Neural cell (in vitro differentiated cells): ENCODE measurements around the gene SP9. TPM values are rescaled to one million over a fixed set of nuclear protein-coding genes. Genes with fewer than 3 reads are reported as not detected.
A peak's percentile ranks its signal among the peaks of the same experiment; 100 is the strongest.

ENCODE experiments used
- H2AFZ ChIP-seq: fragments of 200-600, 300-800 bp; sonication (generic), shearing (Covaris generic); 2 replicates; pipeline ENCODE4 v1.6.0; 2014; ENCODE audit warnings: low read depth, mild to moderate bottlenecking, antibody characterized with exemption, low read length, moderate library complexity
- H3F3A ChIP-seq: fragments of 200-600 bp; shearing (Covaris generic); 2 replicates; pipeline ENCODE4 v1.6.1; 2016; ENCODE audit warnings: mild to moderate bottlenecking, moderate library complexity, mixed read lengths, antibody characterized with exemption, low read length; ENCODE audit not compliant: insufficient read depth, poor library complexity, severe bottlenecking
- H3K27ac ChIP-seq: fragments of 200-600, 300-800 bp; sonication (generic), shearing (Covaris generic); 2 replicates; pipeline ENCODE4 v1.5.1; 2014; ENCODE audit warnings: mild to moderate bottlenecking, low read length, moderate library complexity
- H3K27me3 ChIP-seq: fragments of 300-800, 200-600 bp; sonication (generic), shearing (Covaris generic); 2 replicates; pipeline ENCODE4 v1.6.0; 2014; ENCODE audit warnings: mild to moderate bottlenecking, low read depth, low read length, moderate library complexity; ENCODE audit not compliant: insufficient read depth
- H3K36me3 ChIP-seq: fragments of 300-800, 200-600 bp; sonication (generic), shearing (Covaris generic); 2 replicates; pipeline ENCODE4 v1.5.1; 2014; ENCODE audit warnings: mild to moderate bottlenecking, antibody characterized with exemption, low read length, moderate library complexity; ENCODE audit not compliant: insufficient read depth
- H3K4me2 ChIP-seq: fragments of 300-800, 200-600 bp; sonication (generic), shearing (Covaris generic); 2 replicates; pipeline ENCODE4 v1.6.0; 2014; ENCODE audit warnings: mild to moderate bottlenecking, low read length
- H3K4me3 ChIP-seq: fragments of 300-800, 200-600 bp; sonication (generic), shearing (Covaris generic); 2 replicates; pipeline ENCODE4 v1.5.1; 2014; ENCODE audit warnings: mild to moderate bottlenecking, low read length, moderate library complexity
- H3K79me2 ChIP-seq: fragments of 200-600 bp; shearing (Covaris generic); replicated peaks from 2 replicates; pipeline ENCODE4 v1.6.0; 2014; ENCODE audit warnings: mild to moderate bottlenecking, low read length, moderate library complexity; ENCODE audit not compliant: insufficient read depth
- H3K9ac ChIP-seq: fragments of 300-800, 200-600 bp; sonication (generic), shearing (Covaris generic); 2 replicates; pipeline ENCODE4 v1.6.1; 2016; ENCODE audit warnings: mild to moderate bottlenecking, low read length, mixed read lengths
- H3K9me2 ChIP-seq: fragments of 200-600 bp; shearing (Covaris generic); 2 replicates; pipeline ENCODE4 v1.6.1; 2016; ENCODE audit warnings: mild to moderate bottlenecking, low read length, mixed read lengths; ENCODE audit not compliant: insufficient read depth
- H3K9me3 ChIP-seq: fragments of 200-600, 300-800 bp; sonication (generic), shearing (Covaris generic); 2 replicates; pipeline ENCODE4 v1.6.1; 2016; ENCODE audit warnings: mild to moderate bottlenecking, mixed run types, low read length, moderate library complexity, mixed read lengths
- H4K20me1 ChIP-seq: fragments of 200-600 bp; shearing (Covaris generic); 2 replicates; pipeline ENCODE4 v1.6.1; 2016; ENCODE audit warnings: mild to moderate bottlenecking, mixed run types; ENCODE audit not compliant: insufficient read depth
- CTCF ChIP-seq: fragments of 450-650 bp; IDR thresholded peaks from 2 replicates; pipeline ENCODE4 v1.5.1; 2014; ENCODE audit warnings: antibody characterized with exemption, mild to moderate bottlenecking, moderate library complexity; ENCODE audit not compliant: poor library complexity, severe bottlenecking
- EP300 ChIP-seq: fragments of 450-650 bp; conservative IDR thresholded peaks from 2 replicates; pipeline ENCODE4 v1.6.1; 2014; ENCODE audit warnings: antibody characterized with exemption, mild to moderate bottlenecking, moderate library complexity; ENCODE audit not compliant: poor library complexity, severe bottlenecking
- EZH2 ChIP-seq: fragments of 200-600, 300-800 bp; shearing (Covaris generic), sonication (generic); IDR thresholded peaks from 2 replicates; pipeline ENCODE4 v1.6.1; 2014; ENCODE audit warnings: antibody characterized with exemption, low read length, borderline replicate concordance, mild to moderate bottlenecking; ENCODE audit not compliant: insufficient read depth, poor library complexity, severe bottlenecking
- MXI1 ChIP-seq: fragments of 450-650 bp; conservative IDR thresholded peaks from 2 replicates; pipeline ENCODE4 v1.6.1; 2014; ENCODE audit warnings: antibody characterized with exemption, mild to moderate bottlenecking; ENCODE audit not compliant: poor library complexity, severe bottlenecking
- POLR2AphosphoS5 ChIP-seq: IDR thresholded peaks from 2 replicates; pipeline ENCODE4 v1.6.1; 2012
- RAD21 ChIP-seq: fragments of 450-650 bp; conservative IDR thresholded peaks from 2 replicates; pipeline ENCODE4 v1.6.1; 2014; ENCODE audit warnings: antibody characterized with exemption, mild to moderate bottlenecking, moderate library complexity
- REST ChIP-seq: IDR thresholded peaks from 2 replicates; pipeline ENCODE4 v1.6.1; 2012; ENCODE audit warnings: borderline replicate concordance
- SMC3 ChIP-seq: fragments of 450-650 bp; conservative IDR thresholded peaks from 2 replicates; pipeline ENCODE4 v1.6.1; 2014; ENCODE audit warnings: antibody characterized with exemption, mild to moderate bottlenecking, moderate library complexity; ENCODE audit not compliant: poor library complexity
- TAF1 ChIP-seq: IDR thresholded peaks from 2 replicates; pipeline ENCODE4 v1.6.1; 2012; ENCODE audit warnings: low read depth
- polyA plus RNA-seq: library from polyadenylated mRNA; depleted of rRNA; stranded (reverse); fragments of >200 nt; gene quantifications from 2 replicates; pipeline ENCODE4 v1.2.3, GENCODE V29; 2014

The SP9 gene
- polyA plus RNA-seq, 1 donor from 2014 or later: 1.6 TPM

- H3K27me3 ChIP-seq: peaks cover 9% of the 10 kb centered on the region
- H3K4me2 ChIP-seq: no peak overlapping the region
- TF ChIP-seq CTCF (peak; percentile 53), MXI1 (no peak)
- no peak overlapping the region for H3K9ac ChIP-seq
- no peaks in the 10 kb centered on the region for H3K9me2 ChIP-seq
- no peaks in the 10 kb centered on the region for H3K36me3 ChIP-seq
- H3K4me3 ChIP-seq: no peak overlapping the region
- H3F3A ChIP-seq: no peaks in the 10 kb centered on the region
- H4K20me1 ChIP-seq: no peaks in the 10 kb centered on the region
- H3K79me2 ChIP-seq: no peaks in the 10 kb centered on the region
- no peak overlapping the region for H3K27ac ChIP-seq
- no peak overlapping the region for H2AFZ ChIP-seq
- H3K9me3 ChIP-seq: no peaks in the 10 kb centered on the region
Measured at GRCh38 chr2:174350018-174350417, 15.3 kb downstream of the SP9 start.

GRCh38 chr2:174350593-174351181 is 15.9 kb downstream of the SP9 start:
- no peaks in the 10 kb centered on the region for H3K9me2 ChIP-seq
- peaks cover 3% of the 10 kb centered on the region for H3K27me3 ChIP-seq
- no peak overlapping the region for H3K4me3 ChIP-seq
- H3F3A ChIP-seq: no peaks in the 10 kb centered on the region
- H3K9ac ChIP-seq: no peak overlapping the region
- H4K20me1 ChIP-seq: no peaks in the 10 kb centered on the region
- H3K4me2 ChIP-seq: no peak overlapping the region
- H3K36me3 ChIP-seq: no peaks in the 10 kb centered on the region
- H2AFZ ChIP-seq: no peak overlapping the region
- no peaks in the 10 kb centered on the region for H3K9me3 ChIP-seq
- no peaks in the 10 kb centered on the region for H3K79me2 ChIP-seq
- no peak overlapping the region for H3K27ac ChIP-seq
- TF ChIP-seq RAD21 (no peak), CTCF (no peak), POLR2AphosphoS5 (no peak), MXI1 (no peak), EP300 (no peak)

GRCh38 chr2:174353004-174353403 is 18.2 kb downstream of the SP9 start:
- Histone ChIP-seq H3K9ac (no peak overlapping the region), H4K20me1 (no peaks in the 10 kb centered on the region), H3K36me3 (no peaks in the 10 kb centered on the region), H3K9me2 (no peaks in the 10 kb centered on the region), H3F3A (no peaks in the 10 kb centered on the region), H3K4me3 (no peak overlapping the region), H3K4me2 (no peak overlapping the region), H2AFZ (no peak overlapping the region), H3K9me3 (no peaks in the 10 kb centered on the region), H3K79me2 (no peaks in the 10 kb centered on the region), H3K27me3 (no peaks in the 10 kb centered on the region), H3K27ac (no peak overlapping the region)
- TF ChIP-seq TAF1 (no peak), POLR2AphosphoS5 (no peak), CTCF (no peak), REST (no peak), MXI1 (no peak), SMC3 (no peak), RAD21 (no peak), EZH2 (no peak)
